GM21786 (cell line): ENCODE results near the gene REXO1.

Source experiments
- ATAC-seq: cut with Tn5 transposase; IDR thresholded peaks from one replicate; pipeline ENCODE4 v1.9.1; 2021; ENCODE audit not compliant: unreplicated experiment

The REXO1 gene

DNA sequence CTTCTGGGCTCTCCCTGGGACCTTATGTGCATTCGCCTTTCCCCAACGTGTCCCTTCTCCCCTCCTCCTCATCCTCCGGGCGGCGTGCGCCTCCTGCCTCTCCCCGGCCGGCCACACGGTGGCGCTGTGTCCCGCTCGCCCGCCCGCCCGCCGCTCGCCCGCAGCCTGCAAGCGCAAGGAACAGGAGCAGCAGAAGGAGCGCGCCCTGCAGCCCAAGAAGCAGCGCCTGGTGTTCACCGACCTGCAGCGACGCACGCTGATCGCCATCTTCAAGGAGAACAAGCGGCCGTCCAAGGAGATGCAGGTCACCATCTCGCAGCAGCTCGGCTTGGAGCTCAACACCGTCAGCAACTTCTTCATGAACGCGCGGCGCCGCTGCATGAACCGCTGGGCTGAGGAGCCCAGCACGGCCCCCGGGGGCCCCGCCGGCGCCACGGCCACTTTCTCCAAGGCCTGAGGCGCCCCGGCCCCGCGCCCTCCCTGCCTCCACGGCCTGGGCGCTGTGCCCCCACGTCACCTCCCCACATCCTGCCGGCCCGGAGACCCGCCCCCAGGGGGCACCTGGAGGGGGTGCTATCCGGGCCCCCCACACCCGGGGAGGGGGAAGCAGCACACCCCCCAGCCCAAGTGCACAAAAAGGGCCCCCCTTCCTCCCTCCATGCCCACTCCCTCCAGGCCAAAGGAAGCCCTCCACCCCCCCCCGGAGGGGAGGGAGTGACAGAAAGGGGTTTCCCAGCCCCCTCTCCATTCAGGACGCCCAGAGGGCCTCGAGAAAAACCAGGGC lies 73.1 kb downstream of the REXO1 start:
- no peak for ATAC-seq

GRCh38 chr19:1773184-1773583 lies 75.1 kb downstream of the REXO1 start:
- ATAC-seq, result no peak

GRCh38 chr19:1770866-1771576 lies 77.3 kb downstream of the REXO1 start:
- no peak for ATAC-seq

GRCh38 chr19:1769645-1769985 lies 78.7 kb downstream of the REXO1 start:
- no peak for ATAC-seq

- no peak for ATAC-seq
Observed at GRCh38 chr19:1768918-1769644, 79.2 kb downstream of the REXO1 start.

- ATAC-seq, result no peak
Observed at GRCh38 chr19:1768248-1768647, 80.0 kb downstream of the REXO1 start.

DNA sequence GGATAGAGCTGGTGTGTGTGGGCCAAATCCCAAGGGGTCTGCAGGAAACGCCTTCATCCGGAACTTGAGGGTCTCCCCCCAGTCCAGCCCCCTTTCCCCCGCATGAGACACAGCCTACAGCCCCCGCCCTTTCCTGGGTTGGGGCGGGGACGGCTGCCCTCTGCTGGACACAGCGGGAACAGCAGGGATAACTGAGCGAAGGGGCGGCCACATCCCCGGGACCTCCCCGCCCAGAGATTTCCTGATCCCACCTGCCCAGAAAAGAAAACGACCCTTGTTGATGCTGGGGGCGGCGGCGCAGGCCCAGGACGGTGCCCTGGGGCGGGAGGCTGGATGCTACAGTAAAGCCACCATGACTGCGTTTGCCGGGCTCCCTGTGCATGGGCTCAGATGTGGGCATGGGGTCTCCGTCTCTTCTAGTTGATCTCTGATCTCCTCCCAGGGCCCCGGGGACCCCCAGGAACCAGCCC lies 80.8 kb downstream of the REXO1 start:
- no peak for ATAC-seq

DNA sequence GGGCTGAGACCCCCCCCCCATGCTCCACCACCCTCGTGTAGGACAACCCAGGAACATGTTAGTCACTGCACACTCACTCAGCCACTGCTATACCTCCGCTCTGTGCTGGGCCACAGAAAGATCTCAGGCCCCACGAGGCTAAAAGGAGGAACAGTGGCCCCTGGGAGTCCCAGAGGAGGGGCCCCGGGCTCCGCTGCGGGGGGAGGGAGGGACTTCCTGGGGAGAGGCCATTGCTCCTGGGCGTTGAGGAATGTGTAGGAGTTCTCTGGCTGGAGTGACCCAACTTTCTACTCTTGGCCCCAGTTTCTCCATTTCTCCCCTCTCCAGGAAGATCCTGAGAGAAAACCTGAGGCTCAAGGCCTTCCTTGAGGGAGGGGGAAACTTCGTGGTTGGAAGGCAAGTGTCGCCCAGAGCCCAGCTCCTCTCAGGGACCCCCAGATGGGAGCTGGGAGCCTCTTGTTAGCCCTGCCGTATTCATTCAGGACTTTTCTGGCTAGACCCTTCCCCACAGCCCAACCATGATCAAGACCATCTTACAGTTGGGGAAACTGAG lies 81.4 kb downstream of the REXO1 start:
- ATAC-seq, result no peak

DNA sequence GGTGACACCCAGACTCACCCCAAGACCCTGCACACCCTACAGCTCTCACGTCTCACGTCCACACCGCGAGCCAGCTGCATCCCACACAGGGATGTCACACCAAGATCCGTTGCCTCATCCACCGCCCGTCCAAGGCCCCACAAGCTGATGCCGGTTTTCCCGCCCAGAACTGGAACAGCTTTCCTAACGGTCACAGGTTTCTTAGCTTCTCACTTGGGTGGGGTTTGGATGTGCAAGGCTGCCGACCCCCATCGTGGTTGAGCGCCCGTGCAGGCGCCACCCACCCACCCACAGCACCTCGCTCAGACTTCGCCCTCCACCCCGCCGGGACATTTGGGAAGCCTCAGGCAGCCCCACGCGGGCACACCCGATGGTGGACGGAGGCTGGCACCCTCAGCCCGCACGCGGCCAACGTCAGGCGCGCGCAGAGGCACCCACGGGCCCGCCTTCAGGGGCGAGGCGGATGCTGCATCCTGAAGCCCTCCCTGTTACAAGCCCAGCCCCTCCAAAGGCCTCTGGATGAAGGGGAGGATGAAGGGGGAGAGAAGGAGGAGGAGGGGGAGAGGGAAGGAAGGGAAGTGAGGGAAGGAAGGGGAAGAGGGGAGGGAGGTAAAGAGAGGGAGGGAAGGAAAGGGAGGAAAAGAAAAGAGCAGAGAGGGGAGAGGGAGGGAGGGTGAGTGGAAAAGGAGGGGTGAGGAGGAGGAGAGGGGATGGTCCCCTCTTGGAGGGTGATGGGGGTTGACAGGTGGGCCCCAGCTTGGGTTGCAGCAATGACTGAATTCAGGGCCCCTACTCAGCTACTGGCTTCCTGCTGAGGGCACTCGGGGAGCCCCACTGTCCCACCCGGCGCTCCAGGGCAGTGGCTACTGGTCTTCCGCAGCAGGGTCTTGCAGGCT lies 82.1 kb downstream of the REXO1 start:
- ATAC-seq, result no peak
